Smooth muscle cell (in vitro differentiated cells): ENCODE results near the gene TMEM205. TPM values are rescaled to one million over a fixed set of nuclear protein-coding genes. Genes with fewer than 3 reads are reported as not detected.
A peak's percentile ranks its signal among the peaks of the same experiment; 100 is the strongest.

ENCODE experiments used
- DNase-seq: peaks from one replicate; lab custom pipeline; 2025; ENCODE audit not compliant: unreplicated experiment; lab: John Stamatoyannopoulos, UW
- H2AFZ ChIP-seq: fragments of 200-600 bp; sonication (generic); 2 replicates; pipeline ENCODE4 v1.6.0; 2016; ENCODE audit warnings: antibody characterized with exemption, low read depth, mild to moderate bottlenecking
- H3F3A ChIP-seq: fragments of 200-600 bp; sonication (generic); 2 replicates; pipeline ENCODE4 v1.6.0; 2017; ENCODE audit warnings: antibody characterized with exemption, low read depth
- H3K27ac ChIP-seq: fragments of 200-600 bp; sonication (generic); 2 replicates; pipeline ENCODE4 v1.5.1; 2016; ENCODE audit warnings: low read depth, mild to moderate bottlenecking
- H3K27me3 ChIP-seq: fragments of 200-600 bp; sonication (generic); 2 replicates; pipeline ENCODE4 v1.6.1; 2016; ENCODE audit warnings: low read depth, mild to moderate bottlenecking
- H3K36me3 ChIP-seq: fragments of 200-600 bp; sonication (generic); 2 replicates; pipeline ENCODE4 v1.5.1; 2016; ENCODE audit warnings: low read depth
- H3K4me1 ChIP-seq: fragments of 200-600 bp; sonication (generic); 2 replicates; pipeline ENCODE4 v1.5.1; 2016; ENCODE audit warnings: low read depth
- H3K4me2 ChIP-seq: fragments of 200-600 bp; sonication (generic); 2 replicates; pipeline ENCODE4 v1.6.0; 2016; ENCODE audit warnings: mild to moderate bottlenecking
- H3K4me3 ChIP-seq: fragments of 200-600 bp; sonication (generic); 2 replicates; pipeline ENCODE4 v1.5.1; 2016; ENCODE audit warnings: mild to moderate bottlenecking
- H3K79me2 ChIP-seq: fragments of 200-600 bp; sonication (generic); 2 replicates; pipeline ENCODE4 v1.6.0; 2016; ENCODE audit warnings: low read depth, mild to moderate bottlenecking
- H3K9ac ChIP-seq: fragments of 200-600 bp; sonication (generic); 2 replicates; pipeline ENCODE4 v1.6.0; 2016; ENCODE audit warnings: low read depth
- H3K9me3 ChIP-seq: fragments of 200-600 bp; sonication (generic); replicated peaks from 2 replicates; pipeline ENCODE4 v1.5.1; 2016; ENCODE audit warnings: low read depth
- H4K20me1 ChIP-seq: fragments of 200-600 bp; sonication (generic); 2 replicates; pipeline ENCODE4 v1.6.0; 2016; ENCODE audit warnings: low read depth
- WGBS: methylation state at CpG from one replicate; pipeline ENCODE4 v1.1.7; 2016; ENCODE audit warnings: low lambda C conversion rate; 5-methylcytosine and 5-hydroxymethylcytosine counted together
- polyA plus RNA-seq: library from polyadenylated mRNA; unstranded; fragments of >200 nt; fragmentation: Nextera tagmentation; extraction: Ambion mirVana; gene quantifications from 2 replicates; pipeline ENCODE4 v1.2.1, GENCODE V29; 2016
- total RNA-seq: library from RNA; depleted of rRNA; stranded (reverse); fragments of >200 nt; gene quantifications from 2 replicates; pipeline ENCODE4 v1.2.3, GENCODE V29; 2014
- TF ChIP-seq, protein P1 (sequence below): fragments of 200-600 bp; sonication (generic); IDR thresholded peaks from 2 replicates; pipeline ENCODE4 v1.5.1; 2017; ENCODE audit warnings: borderline replicate concordance, mild to moderate bottlenecking, antibody characterized with exemption; ENCODE audit not compliant: insufficient read depth, poor library complexity, severe bottlenecking

Gene TMEM205
- total and polyA plus RNA-seq, 2 experiments from 2014 or later: 118 to 163 TPM

DNA sequence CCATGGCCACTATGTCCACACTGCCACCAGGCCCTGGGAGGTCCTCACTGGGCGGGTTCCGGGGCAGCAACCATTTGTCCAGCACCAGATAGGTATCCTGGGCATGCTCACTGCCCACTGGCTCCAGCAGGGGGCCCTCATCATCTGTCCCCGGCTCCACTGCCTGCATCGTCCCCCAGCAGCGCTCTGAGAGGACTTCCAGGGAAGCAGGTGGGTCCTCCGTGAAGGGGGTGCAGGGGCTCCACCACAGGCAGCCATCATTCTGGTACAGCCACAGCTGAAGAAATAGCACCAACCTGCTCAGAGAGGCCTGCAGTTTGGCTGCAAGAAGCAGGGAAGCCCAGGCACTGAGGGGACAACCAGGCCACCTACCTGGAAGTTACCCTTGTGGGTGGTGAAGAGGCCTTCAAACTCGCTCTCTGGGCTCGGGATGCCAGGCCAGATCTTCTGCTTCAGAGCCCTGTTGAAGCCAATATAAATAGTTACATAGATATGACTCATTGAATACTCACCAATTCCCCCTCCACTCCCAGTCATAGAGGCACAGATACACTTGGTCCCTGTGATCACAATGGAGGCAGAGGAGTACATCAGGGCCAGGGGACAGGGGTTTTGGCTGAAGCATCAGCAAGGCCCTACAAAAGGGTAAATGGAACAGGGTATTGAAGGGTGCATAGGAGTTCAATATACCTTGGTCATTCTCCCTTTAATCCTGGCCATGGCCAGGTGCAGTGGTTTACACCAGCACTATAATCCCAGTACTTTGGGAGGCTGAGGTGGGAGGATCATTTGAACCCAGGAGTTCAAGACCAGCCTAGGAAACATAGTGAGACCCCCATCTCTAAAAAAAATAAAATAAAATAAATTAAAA is 32.5 kb upstream of the TMEM205 start:
- H3K9me3 ChIP-seq: no peaks in the 10 kb centered on the region
- H4K20me1 ChIP-seq: peaks cover 3% of the 10 kb centered on the region
- no peak overlapping the region for H3K4me3 ChIP-seq
- H3K79me2 ChIP-seq: no peaks in the 10 kb centered on the region
- H3K36me3 ChIP-seq: no peaks in the 10 kb centered on the region
- peaks cover 11% of the 10 kb centered on the region for H3F3A ChIP-seq
- no peak overlapping the region for H3K9ac ChIP-seq
- peak overlapping the region; percentile 35 for H3K4me2 ChIP-seq
- 56% methylated on average over 8 of the region's 8 CpGs for WGBS
- no peak overlapping the region for H2AFZ ChIP-seq
- H3K4me1 ChIP-seq: peaks cover 12% of the 10 kb centered on the region
- H3K27me3 ChIP-seq: no peaks in the 10 kb centered on the region
- TF ChIP-seq, protein P1, sequence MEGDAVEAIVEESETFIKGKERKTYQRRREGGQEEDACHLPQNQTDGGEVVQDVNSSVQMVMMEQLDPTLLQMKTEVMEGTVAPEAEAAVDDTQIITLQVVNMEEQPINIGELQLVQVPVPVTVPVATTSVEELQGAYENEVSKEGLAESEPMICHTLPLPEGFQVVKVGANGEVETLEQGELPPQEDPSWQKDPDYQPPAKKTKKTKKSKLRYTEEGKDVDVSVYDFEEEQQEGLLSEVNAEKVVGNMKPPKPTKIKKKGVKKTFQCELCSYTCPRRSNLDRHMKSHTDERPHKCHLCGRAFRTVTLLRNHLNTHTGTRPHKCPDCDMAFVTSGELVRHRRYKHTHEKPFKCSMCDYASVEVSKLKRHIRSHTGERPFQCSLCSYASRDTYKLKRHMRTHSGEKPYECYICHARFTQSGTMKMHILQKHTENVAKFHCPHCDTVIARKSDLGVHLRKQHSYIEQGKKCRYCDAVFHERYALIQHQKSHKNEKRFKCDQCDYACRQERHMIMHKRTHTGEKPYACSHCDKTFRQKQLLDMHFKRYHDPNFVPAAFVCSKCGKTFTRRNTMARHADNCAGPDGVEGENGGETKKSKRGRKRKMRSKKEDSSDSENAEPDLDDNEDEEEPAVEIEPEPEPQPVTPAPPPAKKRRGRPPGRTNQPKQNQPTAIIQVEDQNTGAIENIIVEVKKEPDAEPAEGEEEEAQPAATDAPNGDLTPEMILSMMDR: peak; percentile 43
- H3K27ac ChIP-seq: peak overlapping the region; percentile 53
- no peak for DNase-seq

DNA sequence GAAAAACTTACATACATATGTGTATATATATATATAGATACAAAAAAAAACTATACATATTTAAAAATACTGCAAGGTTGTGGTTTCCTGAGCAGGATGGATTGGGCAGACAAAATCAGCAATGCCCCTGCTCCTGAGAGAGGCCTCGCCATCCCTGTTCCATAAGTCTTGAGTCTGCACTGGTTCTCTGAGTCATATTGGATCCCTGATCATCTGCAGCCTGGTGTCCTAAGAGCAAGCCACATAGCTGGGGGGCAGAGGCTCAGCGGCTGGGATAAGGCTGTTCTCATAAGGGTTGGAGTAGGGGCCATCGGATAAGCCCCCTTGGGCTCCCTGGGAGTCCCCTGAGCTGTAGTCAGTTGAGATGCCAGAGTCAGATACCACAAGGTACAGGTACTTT is 31.7 kb upstream of the TMEM205 start:
- H3K79me2 ChIP-seq: no peaks in the 10 kb centered on the region
- no peak overlapping the region for H3K9ac ChIP-seq
- H4K20me1 ChIP-seq: peaks cover 3% of the 10 kb centered on the region
- TF ChIP-seq, protein P1: no peak
- H3K9me3 ChIP-seq: no peaks in the 10 kb centered on the region
- peaks cover 11% of the 10 kb centered on the region for H3F3A ChIP-seq
- 91% methylated on average over 3 of the region's 3 CpGs for WGBS
- peaks cover 12% of the 10 kb centered on the region for H3K4me1 ChIP-seq
- no peak for DNase-seq
- peak overlapping the region; percentile 53 for H3K27ac ChIP-seq
- no peaks in the 10 kb centered on the region for H3K36me3 ChIP-seq
- H3K4me3 ChIP-seq: no peak overlapping the region
- no peaks in the 10 kb centered on the region for H3K27me3 ChIP-seq
- peak overlapping the region; percentile 35 for H3K4me2 ChIP-seq
- no peak overlapping the region for H2AFZ ChIP-seq

DNA sequence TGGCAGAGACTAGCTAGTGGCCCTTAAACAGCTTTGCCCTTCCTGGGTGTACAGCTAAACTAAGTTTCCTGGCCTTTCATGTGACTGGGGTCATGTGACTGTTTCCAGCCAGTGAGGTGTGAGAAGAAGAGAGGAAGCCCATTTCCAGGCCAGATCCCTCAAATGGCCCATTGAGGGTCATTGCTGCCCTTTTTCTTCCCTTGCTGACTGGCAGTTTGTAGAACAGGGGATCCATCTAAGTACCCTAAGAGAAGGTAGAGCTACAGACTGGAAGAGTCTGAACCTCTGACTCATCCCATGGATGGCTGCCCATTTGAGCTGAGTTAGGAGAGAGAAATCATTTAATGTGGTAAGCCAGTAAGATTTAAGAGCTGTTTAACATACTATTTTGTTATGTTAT is 31.2 kb upstream of the TMEM205 start:
- Histone ChIP-seq H3K4me2 (peak overlapping the region; percentile 35), H3K9ac (no peak overlapping the region), H3K79me2 (no peaks in the 10 kb centered on the region), H3K27ac (peak overlapping the region; percentile 53), H2AFZ (no peak overlapping the region), H4K20me1 (peaks cover 3% of the 10 kb centered on the region), H3K36me3 (no peaks in the 10 kb centered on the region), H3K9me3 (no peaks in the 10 kb centered on the region), H3F3A (peaks cover 11% of the 10 kb centered on the region), H3K4me3 (no peak overlapping the region), H3K4me1 (peaks cover 12% of the 10 kb centered on the region), H3K27me3 (no peaks in the 10 kb centered on the region)
- TF ChIP-seq, protein P1: no peak
- DNase-seq: no peak
